Common myeloid progenitor, CD34-positive (primary cell): ENCODE results near the gene PPP1R9A.

Experiments
- CTCF ChIA-PET: fragments of 350-600 bp; sonication (Branson Sonifier 250); formaldehyde crosslinking; loops from one replicate; lab custom pipeline; 2021; ENCODE audit warnings: antibody characterized with exemption; lab: Charles Lee
- POLR2A ChIA-PET: fragments of 350-600 bp; sonication (Branson Sonifier 250); formaldehyde crosslinking; loops from one replicate; lab custom pipeline; 2021; ENCODE audit warnings: antibody characterized with exemption; lab: Charles Lee
- DNase-seq, 3 donors: peaks; one replicate each; pipeline versions ENCODE4 v3.0.0 to v3.0.0-alpha.2; 2013
- H3K27ac ChIP-seq, 2 experiments: 1 replicate in 1 of 2; 2 replicates in 1 of 2; pipeline ENCODE4 v1.7.0; 2013; ENCODE audit warnings: inconsistent platforms in 2 of 2, low read length in 2 of 2, mild to moderate bottlenecking in 2 of 2, low read depth in 1 of 2, moderate library complexity in 1 of 2; ENCODE audit not compliant: severe bottlenecking in 2 of 2, insufficient read depth in 1 of 2, poor library complexity in 1 of 2
- H3K27me3 ChIP-seq, 5 experiments: replicated peaks in 2 of 5; 1 replicate in 3 of 5; 2 replicates in 2 of 5; pipeline versions ENCODE4 v1.6.1 to v1.7.0; 2013; ENCODE audit warnings: low read length in 4 of 5, mild to moderate bottlenecking in 2 of 5, moderate library complexity in 2 of 5, inconsistent platforms in 1 of 5; ENCODE audit not compliant: insufficient read depth in 5 of 5, control insufficient read depth in 4 of 5
- H3K36me3 ChIP-seq, 4 experiments: 1 replicate in 2 of 4; 2 replicates in 2 of 4; pipeline versions ENCODE4 v1.6.1 to v1.7.0; 2013; ENCODE audit warnings: low read length in 3 of 4, control low read depth in 1 of 4, mild to moderate bottlenecking in 1 of 4; ENCODE audit not compliant: control insufficient read depth in 4 of 4, insufficient read depth in 4 of 4
- H3K4me1 ChIP-seq, 4 experiments: 1 replicate in 3 of 4; 2 replicates in 1 of 4; pipeline versions ENCODE4 v1.6.1 to v1.7.1; 2013; ENCODE audit warnings: low read length in 3 of 4, mild to moderate bottlenecking in 3 of 4, control low read depth in 1 of 4, inconsistent platforms in 1 of 4, moderate library complexity in 1 of 4; ENCODE audit not compliant: control insufficient read depth in 4 of 4, insufficient read depth in 4 of 4; ENCODE audit errors: control extremely low read depth in 1 of 4
- H3K4me3 ChIP-seq, 7 experiments: 1 replicate in 4 of 7; 2 replicates in 3 of 7; pipeline versions ENCODE4 v1.5.1 to v1.7.0; 2013; ENCODE audit warnings: mild to moderate bottlenecking in 7 of 7, low read length in 6 of 7, moderate library complexity in 6 of 7, inconsistent platforms in 2 of 7, low read depth in 2 of 7, control low read depth in 1 of 7; ENCODE audit not compliant: insufficient read depth in 4 of 7, control insufficient read depth in 1 of 7; ENCODE audit errors: extremely low read depth in 1 of 7
- H3K9me3 ChIP-seq, 5 experiments: 1 replicate in 4 of 5; 2 replicates in 1 of 5; pipeline versions ENCODE4 v1.6.1 to v1.7.1; 2013; ENCODE audit warnings: low read length in 4 of 5, mild to moderate bottlenecking in 2 of 5, inconsistent platforms in 1 of 5, low read depth in 1 of 5, moderate library complexity in 1 of 5; ENCODE audit not compliant: control insufficient read depth in 4 of 5, insufficient read depth in 2 of 5; ENCODE audit errors: control extremely low read depth in 1 of 5
- WGBS: methylation state at CpG from one replicate; pipeline ENCODE4 v1.1.5; 2013; ENCODE audit not compliant: insufficient coverage; 5-methylcytosine and 5-hydroxymethylcytosine counted together

The PPP1R9A gene

DNA sequence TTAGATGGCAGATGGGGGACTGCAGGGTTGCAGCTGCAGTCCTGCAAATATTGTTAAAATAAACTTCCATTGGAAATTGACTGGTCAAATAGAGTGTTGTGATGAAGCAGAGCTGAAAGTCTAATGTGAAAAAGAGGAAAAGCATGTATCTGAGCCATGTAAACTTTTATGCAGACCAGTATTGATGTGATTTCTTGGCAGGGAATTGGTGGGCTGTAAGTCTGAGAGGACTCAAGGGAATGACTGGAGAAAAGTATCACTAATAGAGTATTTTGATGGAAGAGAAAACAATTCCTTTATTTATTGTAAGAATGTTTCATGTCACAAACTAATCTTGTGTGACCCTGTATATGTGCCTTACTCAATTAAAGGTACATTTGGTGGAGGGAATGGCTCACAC, 155.5 kb downstream of the PPP1R9A start:
- Histone ChIP-seq H3K4me3 (no peak overlapping the region), H3K4me1 (no peaks in the 10 kb centered on the region), H3K36me3 (no peaks in the 10 kb centered on the region), H3K9me3 (no peaks in the 10 kb centered on the region), H3K27ac (no peak overlapping the region), H3K27me3 (no peaks in the 10 kb centered on the region)
- POLR2A ChIA-PET: no interaction called here
- DNase-seq: no peak
- CTCF ChIA-PET: no interaction called here

DNA sequence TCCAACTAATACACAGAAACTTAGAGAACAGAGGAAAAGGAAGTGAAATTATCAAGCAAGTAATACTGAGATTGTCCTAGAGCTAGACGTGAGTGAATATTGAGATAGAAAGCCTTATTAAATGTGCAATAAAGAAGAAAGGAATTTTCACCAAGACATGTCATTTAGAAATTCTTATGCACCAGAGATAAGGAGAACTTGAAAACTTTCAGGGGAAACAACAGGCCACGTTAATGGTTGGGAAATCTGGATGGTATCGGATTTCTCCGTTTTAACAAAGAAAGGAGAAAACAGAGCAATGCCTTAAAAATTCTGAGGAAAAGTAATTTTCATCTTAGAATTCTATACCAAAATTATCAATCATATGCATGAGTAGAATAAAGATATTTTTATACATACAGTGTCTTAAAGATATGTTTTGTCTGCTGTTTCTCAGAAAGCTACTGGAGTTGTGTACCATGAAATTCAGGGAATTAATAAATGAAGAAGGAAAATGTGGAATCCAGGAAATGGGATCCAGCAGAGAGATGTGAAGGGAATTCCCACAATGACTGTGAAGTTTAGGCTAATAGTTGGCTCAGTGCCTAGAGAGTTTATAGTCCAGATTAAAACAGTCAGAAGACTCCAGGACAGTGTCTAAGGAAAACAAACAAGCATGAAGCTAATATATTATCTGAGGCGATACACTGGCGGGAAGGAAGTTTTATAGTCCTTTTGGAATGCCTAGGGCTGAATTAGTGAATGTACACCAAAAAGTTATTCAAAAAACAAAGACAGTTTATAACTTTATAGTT, 159.5 kb downstream of the PPP1R9A start:
- DNase-seq: no peak
- H3K27ac ChIP-seq: no peak overlapping the region
- WGBS: 100% methylated on average over 2 of the region's 6 CpGs
- no peaks in the 10 kb centered on the region for H3K9me3 ChIP-seq
- ChIA-PET CTCF (no interaction called here), POLR2A (no interaction called here)
- H3K4me1 ChIP-seq: no peaks in the 10 kb centered on the region
- H3K4me3 ChIP-seq: no peak overlapping the region
- no peaks in the 10 kb centered on the region for H3K36me3 ChIP-seq
- no peaks in the 10 kb centered on the region for H3K27me3 ChIP-seq

- 100% methylated on average over 2 of the region's 4 CpGs for WGBS
- H3K4me1 ChIP-seq: no peaks in the 10 kb centered on the region
- H3K27me3 ChIP-seq: no peaks in the 10 kb centered on the region
- no peak overlapping the region for H3K4me3 ChIP-seq
- POLR2A ChIA-PET: no interaction called here
- no peak overlapping the region for H3K27ac ChIP-seq
- H3K36me3 ChIP-seq: no peaks in the 10 kb centered on the region
- CTCF ChIA-PET: interaction anchor here (0.6 kb wide), 1 partner anchor 11 kb away, joined by 5 read pairs; no protein-coding TSS in a partner anchor
- H3K9me3 ChIP-seq: peaks cover 0 to 1% (median 0%) of the 10 kb centered on the region in 5 experiments
- DNase-seq: no peak
These were observed 181.3 kb downstream of the PPP1R9A start for GRCh38 chr7:95088536-95089215.

GRCh38 chr7:95089414-95090315, 182.3 kb downstream of the PPP1R9A start:
- Histone ChIP-seq H3K9me3 (peaks cover 0 to 1% (median 0%) of the 10 kb centered on the region in 5 experiments), H3K4me3 (no peak overlapping the region), H3K36me3 (no peaks in the 10 kb centered on the region), H3K27me3 (no peaks in the 10 kb centered on the region), H3K4me1 (peaks cover 0 to under 1% (median 0%) of the 10 kb centered on the region in 4 experiments), H3K27ac (no peak overlapping the region)
- 100% methylated on average over 1 of the region's 4 CpGs for WGBS
- DNase-seq: no peak
- ChIA-PET CTCF (interaction anchor here (0.6 kb wide), 1 partner anchor 215 kb away, joined by 3 read pairs; no protein-coding TSS in a partner anchor), POLR2A (no interaction called here)

- H3K27ac ChIP-seq: no peak overlapping the region
- no peaks in the 10 kb centered on the region for H3K36me3 ChIP-seq
- WGBS: no CpG with 5 or more reads among the region's 1 CpG
- H3K4me3 ChIP-seq: no peak overlapping the region
- H3K9me3 ChIP-seq: no peaks in the 10 kb centered on the region
- ChIA-PET POLR2A (no interaction called here), CTCF (no interaction called here)
- DNase-seq: no peak
- peaks cover 0 to 2% (median 0%) of the 10 kb centered on the region in 5 experiments for H3K27me3 ChIP-seq
- H3K4me1 ChIP-seq: peaks cover 0 to 5% (median 4%) of the 10 kb centered on the region in 4 experiments
These were observed 184.9 kb downstream of the PPP1R9A start for GRCh38 chr7:95092324-95092723.

DNA sequence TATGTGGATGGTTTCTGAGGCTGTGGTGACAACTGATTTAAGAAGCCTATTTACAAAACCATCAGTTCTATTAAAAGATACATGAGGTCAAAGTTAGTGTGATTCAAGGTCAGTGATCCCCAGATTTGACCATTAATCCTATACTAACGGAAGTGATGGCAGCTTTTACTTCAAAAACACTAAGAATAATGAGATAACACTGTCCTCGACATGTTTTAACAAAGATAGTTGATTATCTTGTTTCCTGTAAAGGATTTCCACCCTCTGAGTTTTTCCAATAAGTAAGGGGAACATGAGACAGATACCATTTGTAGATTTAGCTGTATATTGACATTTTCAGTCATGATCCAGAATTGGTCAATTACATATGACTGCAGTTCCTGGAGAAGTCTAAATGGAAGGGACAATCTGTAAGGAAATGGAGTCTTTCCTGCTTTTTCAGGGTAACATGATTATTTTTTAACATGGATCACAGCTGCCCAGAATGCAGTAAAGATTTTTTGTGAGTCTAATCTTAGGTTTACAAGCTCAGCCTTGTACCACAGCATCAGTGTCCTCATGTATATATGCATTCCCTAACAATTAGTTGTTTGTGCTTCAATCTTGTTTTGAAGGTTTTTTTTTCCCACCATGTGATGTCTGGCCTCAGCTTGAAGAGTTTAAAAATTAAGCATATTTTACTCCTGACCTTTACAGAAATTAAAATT, 188.0 kb downstream of the PPP1R9A start:
- Histone ChIP-seq H3K36me3 (no peaks in the 10 kb centered on the region), H3K27ac (no peak overlapping the region), H3K4me1 (peaks cover 0 to 5% (median 4%) of the 10 kb centered on the region in 4 experiments), H3K9me3 (no peaks in the 10 kb centered on the region), H3K27me3 (peaks cover 0 to 2% (median 0%) of the 10 kb centered on the region in 5 experiments), H3K4me3 (no peak overlapping the region)
- 0% methylated on average over 1 of the region's 2 CpGs for WGBS
- CTCF ChIA-PET: no interaction called here
- POLR2A ChIA-PET: no interaction called here
- peak in 1 of 3 donors; percentile 3 for DNase-seq
